Measurements from ENCODE around the gene C14orf93.

- TF ChIP-seq GATA1 (IDR thresholded peaks at IDR 0.05; ENCODE audit: low read depth, low read length), result no peak
- TF ChIP-seq POLR2A (IDR thresholded peaks at IDR 0.05; ENCODE audit: low read length), result no peak
These were observed 32.1 kb downstream of the C14orf93 start for GRCh38 chr14:22977684-22978486.
